Transverse colon (tissue), 3 donors: ENCODE measurements around the gene NEK1.

Experiments
- CTCF ChIP-seq, 5 experiments: fragments of 200-600 bp in 3 of 5; fragments of 450-650 bp in 2 of 5; sonication (generic) in 3 of 5; IDR thresholded peaks; 1 replicate in 2 of 5; 2 replicates in 3 of 5; pipeline ENCODE4 v1.5.1; 2016 to 2017; ENCODE audit warnings: antibody characterized with exemption in 5 of 5, inconsistent platforms in 3 of 5, mild to moderate bottlenecking in 2 of 5, moderate library complexity in 1 of 5
- POLR2A ChIP-seq: fragments of 450-650 bp; IDR thresholded peaks from one replicate; pipeline ENCODE4 v1.6.1; 2016; ENCODE audit warnings: antibody characterized with exemption, mild to moderate bottlenecking, moderate library complexity

DNA sequence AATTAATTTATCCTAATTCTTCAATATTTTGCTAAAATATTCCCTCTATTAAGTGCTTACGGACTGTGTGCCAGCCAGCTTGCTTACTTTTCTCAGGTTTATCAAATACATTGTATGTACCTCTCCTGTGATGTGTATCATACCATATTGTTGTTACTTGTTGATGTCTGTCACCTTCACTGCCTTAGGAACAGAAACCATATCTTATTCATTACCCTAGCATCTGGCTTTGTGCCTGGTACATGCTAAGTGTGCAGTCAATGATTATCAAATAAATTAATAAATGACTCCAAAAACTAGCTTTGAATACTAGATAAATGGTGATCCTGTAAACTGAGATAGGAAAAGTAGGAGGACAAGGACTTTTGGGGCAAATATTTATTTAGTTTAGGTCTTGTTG lies 14.9 kb upstream of the NEK1 start:
- TF ChIP-seq CTCF (IDR thresholded peaks at IDR 0.05) = no peak
- TF ChIP-seq POLR2A = no peak
